PC-3 (cell line): ENCODE measurements around the gene ZNF185. TPM values are rescaled to one million over a fixed set of nuclear protein-coding genes. Genes with fewer than 3 reads are reported as not detected.

Experiments used
- ATAC-seq: fragments of 200-7000 bp; cut with Tn5 transposase; 2 replicates; pipeline ENCODE4 v1.9.1; 2020; ENCODE audit warnings: mild to moderate bottlenecking, moderate library complexity
- BruUV-seq: library from RNA; stranded (reverse); fragments of 400-500 nt; replicated peaks from 2 replicates; lab custom pipeline; 2021; lab: Mats Ljungman, UMichigan
- CTCF ChIA-PET: fragments of 300-600 bp; sonication (Branson Sonifier 250); formaldehyde crosslinking; loops from one replicate; lab custom pipeline; 2022; ENCODE audit warnings: antibody characterized with exemption; lab: Charles Lee
- POLR2A ChIA-PET: fragments of 300-600 bp; sonication (Branson Sonifier 250); formaldehyde crosslinking; loops from one replicate; lab custom pipeline; 2022; ENCODE audit warnings: antibody characterized with exemption; ENCODE audit not compliant: unreplicated experiment; lab: Charles Lee
- DNase-seq: peaks from one replicate; pipeline ENCODE4 v3.0.0-alpha.2; 2015
- H2AFZ ChIP-seq: fragments of 300-600 bp; sonication (generic); 2 replicates; pipeline ENCODE4 v1.6.0; 2016; ENCODE audit warnings: antibody characterized with exemption, low read length
- H3F3A ChIP-seq: fragments of 300-600 bp; sonication (generic); one replicate; pipeline ENCODE4 v1.6.0; 2017; ENCODE audit warnings: antibody characterized with exemption, low read length, control low read depth, mild to moderate bottlenecking; ENCODE audit not compliant: unreplicated experiment
- H3K27ac ChIP-seq: fragments of 300-600 bp; sonication (generic); 2 replicates; pipeline ENCODE4 v1.5.1; 2016; ENCODE audit warnings: mild to moderate bottlenecking, low read length
- H3K27me3 ChIP-seq: fragments of 300-600 bp; sonication (generic); 2 replicates; pipeline ENCODE4 v1.6.1; 2016; ENCODE audit warnings: low read length, mixed read lengths
- H3K36me3 ChIP-seq: fragments of 300-600 bp; sonication (generic); 2 replicates; pipeline ENCODE4 v1.6.1; 2016; ENCODE audit warnings: low read depth, mixed run types, low read length, mixed read lengths
- H3K4me1 ChIP-seq: fragments of 300-600 bp; sonication (generic); 2 replicates; pipeline ENCODE4 v1.5.1; 2016; ENCODE audit warnings: low read length; ENCODE audit not compliant: insufficient read depth
- H3K4me2 ChIP-seq: fragments of 300-600 bp; sonication (generic); 2 replicates; pipeline ENCODE4 v1.6.0; 2016; ENCODE audit warnings: low read length
- H3K4me3 ChIP-seq: fragments of 300-600 bp; sonication (generic); 2 replicates; pipeline ENCODE4 v1.5.1; 2016; ENCODE audit warnings: mild to moderate bottlenecking, low read length, mixed read lengths
- H3K79me2 ChIP-seq: fragments of 300-600 bp; sonication (generic); 2 replicates; pipeline ENCODE4 v1.6.1; 2017; ENCODE audit warnings: low read length, mixed read lengths
- H3K9ac ChIP-seq: fragments of 300-600 bp; sonication (generic); 2 replicates; pipeline ENCODE4 v1.6.0; 2016; ENCODE audit warnings: mild to moderate bottlenecking, low read length
- H3K9me2 ChIP-seq: fragments of 300-600 bp; sonication (generic); replicated peaks from 2 replicates; pipeline ENCODE4 v1.6.1; 2016; ENCODE audit warnings: mixed run types, low read length, mixed read lengths
- H3K9me3 ChIP-seq: fragments of 300-600 bp; sonication (generic); 2 replicates; pipeline ENCODE4 v1.6.1; 2016; ENCODE audit warnings: low read length, mixed read lengths
- H4K20me1 ChIP-seq: fragments of 300-600 bp; sonication (generic); 2 replicates; pipeline ENCODE4 v1.6.1; 2016; ENCODE audit warnings: low read length, mixed read lengths
- CTCF ChIP-seq: fragments of 300-600 bp; sonication (generic); conservative IDR thresholded peaks from 2 replicates; pipeline ENCODE4 v1.5.1; 2017; ENCODE audit warnings: antibody characterized with exemption, low read depth, mild to moderate bottlenecking, low read length
- EZH2 ChIP-seq: fragments of 300-600 bp; sonication (generic); IDR thresholded peaks from one replicate; pipeline ENCODE4 v1.6.1; 2017; ENCODE audit warnings: antibody characterized with exemption, mild to moderate bottlenecking, low read length; ENCODE audit not compliant: unreplicated experiment
- EZH2phosphoT487 ChIP-seq: fragments of 300-600 bp; sonication (generic); IDR thresholded peaks from 2 replicates; pipeline ENCODE4 v1.6.1; 2018; ENCODE audit warnings: mild to moderate bottlenecking, antibody characterized with exemption, low read length, borderline replicate concordance
- intact Hi-C: fragments of 100-400 bp; cut with micrococcal nuclease; formaldehyde crosslinking; loops from 2 replicates; pipeline ENCODE4 v1.9.0; 2023
- total RNA-seq: library from RNA; depleted of rRNA; stranded (reverse); fragments of >200 nt; gene quantifications from 2 replicates; pipeline ENCODE4 v1.2.3, GENCODE V29; 2014

ZNF185 gene
- total RNA-seq, 1 experiment from 2014 or later = 68.9 TPM

- H4K20me1 ChIP-seq = peaks cover 16% of the 10 kb centered on the region
- peaks cover 81% of the 10 kb centered on the region for H3K79me2 ChIP-seq
- POLR2A ChIA-PET = no interaction called here
- peak overlapping the region; percentile 7; the same call in 1 of the 2 replicates for H3K27ac ChIP-seq
- peak; percentile 25 for DNase-seq
- no peaks in the 10 kb centered on the region for H3K9me2 ChIP-seq
- intact Hi-C loops = no loop called here
- H3F3A ChIP-seq = peaks cover 6% of the 10 kb centered on the region
- no peak for TF ChIP-seq EZH2phosphoT487
- H3K4me2 ChIP-seq = peak overlapping the region; percentile 94
- H3K27me3 ChIP-seq = no peaks in the 10 kb centered on the region
- ATAC-seq = no peak
- CTCF ChIA-PET = no interaction called here
- no peak overlapping the region for H3K9ac ChIP-seq
- BruUV-seq = no TSS peak
- H3K9me3 ChIP-seq = no peaks in the 10 kb centered on the region
- no peak overlapping the region for H2AFZ ChIP-seq
- H3K4me3 ChIP-seq = peak overlapping the region; percentile 82; the same call in 1 of the 2 replicates
- H3K36me3 ChIP-seq = no peaks in the 10 kb centered on the region
- H3K4me1 ChIP-seq = peaks cover 55% of the 10 kb centered on the region
These were observed 3.1 kb downstream of the ZNF185 start for GRCh38 chrX:152900937-152901445.

- ATAC-seq = no peak
- H3F3A ChIP-seq = peaks cover 4% of the 10 kb centered on the region
- H3K9ac ChIP-seq = no peak overlapping the region
- peaks cover 87% of the 10 kb centered on the region for H3K79me2 ChIP-seq
- H3K27me3 ChIP-seq = no peaks in the 10 kb centered on the region
- TF ChIP-seq EZH2phosphoT487 (no peak), EZH2 (no peak), CTCF (no peak)
- H3K27ac ChIP-seq = no peak overlapping the region
- no peak overlapping the region for H2AFZ ChIP-seq
- no peaks in the 10 kb centered on the region for H3K9me2 ChIP-seq
- H3K4me1 ChIP-seq = peaks cover 46% of the 10 kb centered on the region
- no peaks in the 10 kb centered on the region for H3K36me3 ChIP-seq
- no peak for DNase-seq
- POLR2A ChIA-PET = no interaction called here
- H3K4me2 ChIP-seq = 0 out of 2 replicates have a peak overlapping the region, but pooled peaks have one; percentile 94
- no peaks in the 10 kb centered on the region for H3K9me3 ChIP-seq
- no peak overlapping the region for H3K4me3 ChIP-seq
- BruUV-seq = no TSS peak
- CTCF ChIA-PET = no interaction called here
- intact Hi-C loops = no loop called here
- H4K20me1 ChIP-seq = peaks cover 16% of the 10 kb centered on the region
These were observed 4.1 kb downstream of the ZNF185 start for GRCh38 chrX:152901816-152902501.

GRCh38 chrX:152902502-152902820 is 4.6 kb downstream of the ZNF185 start:
- no peaks in the 10 kb centered on the region for H3K9me2 ChIP-seq
- no peaks in the 10 kb centered on the region for H3K27me3 ChIP-seq
- no peak overlapping the region for H3K4me2 ChIP-seq
- H3K4me1 ChIP-seq = peaks cover 41% of the 10 kb centered on the region
- no peaks in the 10 kb centered on the region for H3F3A ChIP-seq
- ChIA-PET CTCF (no interaction called here), POLR2A (no interaction called here)
- no peak overlapping the region for H3K4me3 ChIP-seq
- H3K9ac ChIP-seq = no peak overlapping the region
- ATAC-seq = no peak
- intact Hi-C loops = no loop called here
- no peak overlapping the region for H3K27ac ChIP-seq
- H2AFZ ChIP-seq = no peak overlapping the region
- H3K36me3 ChIP-seq = no peaks in the 10 kb centered on the region
- no peak for DNase-seq
- H3K9me3 ChIP-seq = no peaks in the 10 kb centered on the region
- no TSS peak for BruUV-seq
- no peak for TF ChIP-seq EZH2
- TF ChIP-seq CTCF = no peak
- no peak for TF ChIP-seq EZH2phosphoT487
- peaks cover 16% of the 10 kb centered on the region for H4K20me1 ChIP-seq
- H3K79me2 ChIP-seq = peaks cover 83% of the 10 kb centered on the region
